Right cardiac atrium (tissue), 5 donors: ENCODE measurements around the gene PTH1R. TPM values are rescaled to one million over a fixed set of nuclear protein-coding genes. Genes with fewer than 3 reads are reported as not detected.

Experiments
- ATAC-seq, 2 donors: fragments of 200-7000 bp; cut with Tn5 transposase; one replicate each; pipeline versions ENCODE4 v1.8.0 to v1.9.1; 2020; ENCODE audit warnings: moderate library complexity in 2 of 2, mild to moderate bottlenecking in 1 of 2
- DNase-seq, 3 donors: peaks; one replicate each; pipeline ENCODE4 v3.0.0-alpha.2; 2020
- H3K27ac ChIP-seq: one replicate; pipeline ENCODE4 v1.5.1; 2013; ENCODE audit warnings: mild to moderate bottlenecking, low read length, control low read depth, moderate library complexity
- H3K27me3 ChIP-seq: one replicate; pipeline ENCODE4 v1.6.1; 2013; ENCODE audit not compliant: control insufficient read depth, insufficient read depth
- H3K4me1 ChIP-seq: one replicate; pipeline ENCODE4 v1.6.1; 2013; ENCODE audit warnings: low read length; ENCODE audit not compliant: control insufficient read depth, insufficient read depth
- H3K4me3 ChIP-seq: one replicate; pipeline ENCODE4 v1.5.1; 2013; ENCODE audit warnings: low read length, control low read depth
- H3K9me3 ChIP-seq: one replicate; pipeline ENCODE4 v1.6.1; 2013; ENCODE audit warnings: low read length; ENCODE audit not compliant: control insufficient read depth
- WGBS: extraction: QIAGEN DNeasy Blood & Tissue Kit; methylation state at CpG from one replicate; pipeline ENCODE4 v1.1.7; 2013; 5-methylcytosine and 5-hydroxymethylcytosine counted together
- intact Hi-C, 4 donors: fragments of 100-400 bp; cut with DNase I; formaldehyde crosslinking; loops; one replicate each; pipeline versions ENCODE4 v1.11.0 to v1.14.0; 2022 to 2023
- polyA plus RNA-seq: library from polyadenylated mRNA; stranded (reverse); fragments of 200-250 nt; gene quantifications from one replicate; pipeline ENCODE4 v1.2.3, GENCODE V29; 2013
- total RNA-seq, 4 donors: library from RNA; stranded (reverse); fragmentation: NEBNext Ultra II Directional; extraction: Animal tissue kit (Norgen Biotek cat#: 25700); gene quantifications; one replicate each; pipeline ENCODE4 v1.2.1, GENCODE V29; 2021
- donor health status: healthy with polysubstance abuse.
- donor health status: DM: no; HTN: yes; CAD: no.
- donor health status: DM: no; HTN: no; CAD: no.
- donor health status: DM: no; HTN: yes; CAD: no; lungs with severe emphysema.
- donor health status: DM: yes; HTN: yes; CAD: no.

PTH1R gene
- total and polyA plus RNA-seq, 5 donors, result 9.3 to 18.5 (median 12.9) TPM

- no peak for DNase-seq
- no peaks in the 10 kb centered on the region for H3K27me3 ChIP-seq
- no peaks in the 10 kb centered on the region for H3K4me1 ChIP-seq
- H3K27ac ChIP-seq, result no peak overlapping the region
- ATAC-seq, result no peak
- H3K9me3 ChIP-seq, result no peaks in the 10 kb centered on the region
- intact Hi-C loops, result no loop called here
- peak overlapping the region; percentile 70 for H3K4me3 ChIP-seq
- 58% methylated on average over 4 of the region's 4 CpGs for WGBS
These were observed 6.3 kb downstream of the PTH1R start for GRCh38 chr3:46883830-46884185.

- Histone ChIP-seq H3K27me3 (no peaks in the 10 kb centered on the region), H3K27ac (no peak overlapping the region)
These were observed 6.9 kb downstream of the PTH1R start for GRCh38 chr3:46884427-46884826.

GRCh38 chr3:46884929-46885328, 7.4 kb downstream of the PTH1R start:
- Histone ChIP-seq H3K4me1 (no peaks in the 10 kb centered on the region), H3K27me3 (no peaks in the 10 kb centered on the region), H3K4me3 (peak overlapping the region; percentile 7), H3K9me3 (no peaks in the 10 kb centered on the region), H3K27ac (no peak overlapping the region)
- intact Hi-C loops, result no loop called here
- WGBS, result 86% methylated on average over 7 of the region's 7 CpGs
- no peak for DNase-seq
- no peak for ATAC-seq

More at GRCh38 chr3:46884427-46884826, 6.9 kb downstream of the PTH1R start:
- Histone ChIP-seq H3K4me3 (peak overlapping the region; percentile 70), H3K9me3 (no peaks in the 10 kb centered on the region), H3K4me1 (no peaks in the 10 kb centered on the region)
- 74% methylated on average over 5 of the region's 5 CpGs for WGBS
- intact Hi-C loops, result no loop called here
- DNase-seq (peak in 1 of 3 donors; percentile 56), ATAC-seq (no peak)

GRCh38 chr3:46885612-46886011, 8.1 kb downstream of the PTH1R start:
- Histone ChIP-seq H3K27ac (no peak overlapping the region), H3K9me3 (no peaks in the 10 kb centered on the region), H3K4me3 (no peak overlapping the region), H3K27me3 (no peaks in the 10 kb centered on the region), H3K4me1 (no peaks in the 10 kb centered on the region)
- DNase-seq (no peak), ATAC-seq (no peak)
- intact Hi-C loops, result no loop called here
- WGBS, result 92% methylated on average over 3 of the region's 3 CpGs

- Histone ChIP-seq H3K4me3 (no peak overlapping the region), H3K9me3 (no peaks in the 10 kb centered on the region), H3K4me1 (peaks cover 12% of the 10 kb centered on the region), H3K27me3 (no peaks in the 10 kb centered on the region), H3K27ac (no peak overlapping the region)
- ATAC-seq (no peak), DNase-seq (peak in 2 of 3 donors; percentile 3 to 18)
- intact Hi-C loops, result no loop called here
- WGBS, result 75% methylated on average over 7 of the region's 7 CpGs
These were observed 10.5 kb downstream of the PTH1R start for GRCh38 chr3:46887980-46888494.

- Histone ChIP-seq H3K4me3 (no peak overlapping the region), H3K9me3 (no peaks in the 10 kb centered on the region), H3K27me3 (no peaks in the 10 kb centered on the region), H3K27ac (no peak overlapping the region), H3K4me1 (peaks cover 12% of the 10 kb centered on the region)
- intact Hi-C loops, result no loop called here
- peak; percentile 36 to 71 (median 64) for DNase-seq
- peak in 1 of 2 donors; percentile 5 for ATAC-seq
- 48% methylated on average over 13 of the region's 13 CpGs for WGBS
These were observed 11.2 kb downstream of the PTH1R start for GRCh38 chr3:46888705-46889104.

GRCh38 chr3:46889381-46890110, 12.0 kb downstream of the PTH1R start:
- peak; percentile 51 to 82 (median 78) for DNase-seq
- 52% methylated on average over 6 of the region's 6 CpGs for WGBS
- peaks cover 12% of the 10 kb centered on the region for H3K4me1 ChIP-seq
- H3K9me3 ChIP-seq, result no peaks in the 10 kb centered on the region
- intact Hi-C loops, result loop anchor here in 1 of 4 donors (5.0 kb wide), 1 partner anchor 42 kb away; no protein-coding TSS in a partner anchor
- H3K27ac ChIP-seq, result no peak overlapping the region
- no peak overlapping the region for H3K4me3 ChIP-seq
- H3K27me3 ChIP-seq, result no peaks in the 10 kb centered on the region
- ATAC-seq, result no peak

GRCh38 chr3:46890132-46890531, 12.6 kb downstream of the PTH1R start:
- peaks cover 12% of the 10 kb centered on the region for H3K4me1 ChIP-seq
- DNase-seq, result peak in 2 of 3 donors; percentile 25 to 37
- H3K27ac ChIP-seq, result no peak overlapping the region
- H3K9me3 ChIP-seq, result no peaks in the 10 kb centered on the region
- no peak overlapping the region for H3K4me3 ChIP-seq
- ATAC-seq, result no peak
- WGBS, result 95% methylated on average over 1 of the region's 1 CpG
- no peaks in the 10 kb centered on the region for H3K27me3 ChIP-seq
- intact Hi-C loops, result loop anchor here in 1 of 4 donors (5.0 kb wide), 1 partner anchor 43 kb away; no protein-coding TSS in a partner anchor

GRCh38 chr3:46891132-46891531, 13.6 kb downstream of the PTH1R start:
- H3K4me1 ChIP-seq, result peaks cover 12% of the 10 kb centered on the region
- H3K4me3 ChIP-seq, result no peak overlapping the region
- H3K27me3 ChIP-seq, result no peaks in the 10 kb centered on the region
- DNase-seq (peak in 2 of 3 donors; percentile 27 to 32), ATAC-seq (no peak)
- intact Hi-C loops, result loop anchor here in 1 of 4 donors (5.0 kb wide), 1 partner anchor 44 kb away; no protein-coding TSS in a partner anchor
- no peak overlapping the region for H3K27ac ChIP-seq
- no peaks in the 10 kb centered on the region for H3K9me3 ChIP-seq
- WGBS, result 89% methylated on average over 3 of the region's 3 CpGs

GRCh38 chr3:46892285-46893145, 15.0 kb downstream of the PTH1R start:
- peak overlapping the region; percentile 25 for H3K4me3 ChIP-seq
- intact Hi-C loops, result loop anchor here in 1 of 4 donors (5.0 kb wide), 1 partner anchor 45 kb away; no protein-coding TSS in a partner anchor
- peak; percentile 80 to 82 for ATAC-seq
- DNase-seq, result peak; percentile 83 to 95 (median 93)
- no peaks in the 10 kb centered on the region for H3K27me3 ChIP-seq
- peak overlapping the region; percentile 33 for H3K27ac ChIP-seq
- 6% methylated on average over 58 of the region's 58 CpGs for WGBS
- no peaks in the 10 kb centered on the region for H3K9me3 ChIP-seq
- peaks cover 12% of the 10 kb centered on the region for H3K4me1 ChIP-seq
